IMR-90 (cell line): ENCODE data around the gene FAM53B. TPM values are rescaled to one million over a fixed set of nuclear protein-coding genes. Genes with fewer than 3 reads are reported as not detected.

Experiments
- ATAC-seq: fragments of 200-7000 bp; cut with Tn5 transposase; 2 replicates; pipeline ENCODE4 v1.9.1; 2020; ENCODE audit warnings: low read depth, mild to moderate bottlenecking, moderate library complexity
- BruUV-seq: library from RNA; stranded (reverse); fragments of 400-500 nt; replicated peaks from 2 replicates; lab custom pipeline; 2021; lab: Mats Ljungman, UMichigan
- CTCF ChIA-PET: fragments of 300-600 bp; formaldehyde crosslinking; extraction: SDS; loops from one replicate; lab custom pipeline; 2021; ENCODE audit warnings: antibody characterized with exemption; lab: Yijun Ruan, JAX
- POLR2A ChIA-PET: fragments of 300-600 bp; sonication (Branson Sonifier 250); formaldehyde crosslinking; loops from one replicate; lab custom pipeline; 2022; ENCODE audit warnings: antibody characterized with exemption; ENCODE audit not compliant: unreplicated experiment; lab: Charles Lee
- DNase-seq: peaks from one replicate; pipeline ENCODE4 v3.0.0; 2013
- H2AFZ ChIP-seq: replicated peaks from 2 replicates; pipeline ENCODE3; 2013; ENCODE audit warnings: low read length, mild to moderate bottlenecking; ENCODE audit not compliant: poor library complexity
- H2AK5ac ChIP-seq: 2 replicates; pipeline ENCODE4 v1.6.1; 2013; ENCODE audit warnings: low read depth, low read length, inconsistent platforms
- H2AK9ac ChIP-seq: replicated peaks from 2 replicates; pipeline ENCODE3; 2013; ENCODE audit warnings: mild to moderate bottlenecking, low read depth, low read length, moderate library complexity; ENCODE audit not compliant: poor library complexity
- H2BK120ac ChIP-seq: 2 replicates; pipeline ENCODE4 v1.6.1; 2013; ENCODE audit warnings: low read depth, low read length, inconsistent platforms
- H2BK15ac ChIP-seq: 3 replicates; pipeline ENCODE4 v1.6.1; 2013; ENCODE audit warnings: low read depth, low read length, inconsistent platforms
- H2BK20ac ChIP-seq: 2 replicates; pipeline ENCODE4 v1.6.1; 2013; ENCODE audit warnings: low read depth, mild to moderate bottlenecking, inconsistent platforms, low read length, moderate library complexity
- H2BK5ac ChIP-seq: 2 replicates; pipeline ENCODE4 v1.6.1; 2013; ENCODE audit warnings: mild to moderate bottlenecking, low read depth, low read length, inconsistent platforms; ENCODE audit not compliant: poor library complexity, severe bottlenecking
- H3K14ac ChIP-seq: replicated peaks from 2 replicates; pipeline ENCODE4 v1.6.1; 2013; ENCODE audit warnings: low read depth, low read length, inconsistent platforms
- H3K18ac ChIP-seq: 2 replicates; pipeline ENCODE4 v1.6.1; 2013; ENCODE audit warnings: low read depth, low read length, control low read depth
- H3K23ac ChIP-seq: 2 replicates; pipeline ENCODE4 v1.6.1; 2013; ENCODE audit warnings: low read depth, low read length, inconsistent platforms
- H3K27ac ChIP-seq: 2 replicates; pipeline ENCODE4 v1.5.1; 2013; ENCODE audit warnings: mild to moderate bottlenecking, control low read depth, low read length; ENCODE audit not compliant: insufficient read depth
- H3K27me3 ChIP-seq: 2 replicates; pipeline ENCODE4 v1.6.1; 2013; ENCODE audit warnings: low read length; ENCODE audit not compliant: control insufficient read depth, insufficient read depth
- H3K36me3 ChIP-seq: 2 replicates; pipeline ENCODE4 v1.6.1; 2013; ENCODE audit warnings: low read length, mixed read lengths; ENCODE audit not compliant: control insufficient read depth, insufficient read depth
- H3K4ac ChIP-seq: 2 replicates; pipeline ENCODE4 v1.6.1; 2013; ENCODE audit warnings: low read depth, low read length, inconsistent platforms
- H3K4me1 ChIP-seq: 2 replicates; pipeline ENCODE4 v1.6.1; 2013; ENCODE audit warnings: low read length, mixed read lengths; ENCODE audit not compliant: control insufficient read depth, insufficient read depth
- H3K4me2 ChIP-seq: 2 replicates; pipeline ENCODE4 v1.6.1; 2013; ENCODE audit warnings: low read depth, mild to moderate bottlenecking, control low read depth, low read length, moderate library complexity
- H3K4me3 ChIP-seq: 2 replicates; pipeline ENCODE4 v1.5.1; 2013; ENCODE audit warnings: low read depth, mild to moderate bottlenecking, control low read depth, low read length, moderate library complexity; ENCODE audit not compliant: insufficient read depth
- H3K56ac ChIP-seq: 2 replicates; pipeline ENCODE4 v1.6.1; 2013; ENCODE audit warnings: low read length, inconsistent platforms; ENCODE audit not compliant: insufficient read depth; ENCODE audit errors: extremely low read depth
- H3K79me1 ChIP-seq, 2 experiments: 2 replicates each; pipeline ENCODE4 v1.6.1; 2013; ENCODE audit warnings: low read length in 2 of 2, inconsistent platforms in 1 of 2, low read depth in 1 of 2
- H3K9ac ChIP-seq: 2 replicates; pipeline ENCODE4 v1.6.1; 2013; ENCODE audit warnings: low read depth, low read length, control low read depth
- H3K9me1 ChIP-seq: 2 replicates; pipeline ENCODE4 v1.6.1; 2013; ENCODE audit warnings: low read length, inconsistent platforms; ENCODE audit not compliant: insufficient read depth
- H3K9me3 ChIP-seq: 2 replicates; pipeline ENCODE4 v1.6.1; 2013; ENCODE audit warnings: low read length; ENCODE audit not compliant: control insufficient read depth, insufficient read depth
- H4K20me1 ChIP-seq: 2 replicates; pipeline ENCODE4 v1.6.1; 2013; ENCODE audit warnings: low read length, inconsistent platforms; ENCODE audit not compliant: insufficient read depth
- H4K5ac ChIP-seq: 2 replicates; pipeline ENCODE4 v1.6.1; 2013; ENCODE audit warnings: mild to moderate bottlenecking, low read depth, low read length, control low read depth
- H4K8ac ChIP-seq, 2 experiments: 2 replicates each; pipeline ENCODE4 v1.6.1; 2013; ENCODE audit warnings: low read depth in 2 of 2, low read length in 2 of 2, control low read depth in 1 of 2, inconsistent platforms in 1 of 2
- H4K91ac ChIP-seq: 2 replicates; pipeline ENCODE4 v1.6.1; 2013; ENCODE audit warnings: low read depth, low read length, inconsistent platforms; ENCODE audit not compliant: insufficient read depth
- CEBPB ChIP-seq: IDR thresholded peaks from 2 replicates; pipeline ENCODE4 v1.6.1; 2012; ENCODE audit warnings: low read depth, low read length, improper control_type of control experiment
- MXI1 ChIP-seq: IDR thresholded peaks from 2 replicates; pipeline ENCODE4 v1.6.1; 2012; ENCODE audit warnings: low read depth, mild to moderate bottlenecking, low read length, moderate library complexity, borderline replicate concordance
- RCOR1 ChIP-seq: IDR thresholded peaks from 2 replicates; pipeline ENCODE4 v1.6.1; 2012; ENCODE audit warnings: mild to moderate bottlenecking, low read length, improper control_type of control experiment; ENCODE audit not compliant: insufficient replicate concordance
- RFX5 ChIP-seq: IDR thresholded peaks from 2 replicates; pipeline ENCODE4 v1.8.0; 2012; ENCODE audit warnings: low read depth, mild to moderate bottlenecking, low read length, moderate library complexity
- USF2 ChIP-seq: fragments of 150-350 bp; IDR thresholded peaks from 2 replicates; pipeline ENCODE4 v1.6.1; 2017; ENCODE audit warnings: mild to moderate bottlenecking, antibody characterized with exemption, low read length, low read depth
- WGBS, 2 experiments: methylation state at CpG; one replicate each; pipeline versions ENCODE4 v1.1.5 to v1.1.7; 2013; ENCODE audit warnings: missing lambda C conversion rate in 2 of 2; ENCODE audit not compliant: insufficient read length in 1 of 2; ENCODE audit errors: extremely low coverage in 2 of 2; 5-methylcytosine and 5-hydroxymethylcytosine counted together
- dilution Hi-C: fragments of 300-500 bp; cut with HindIII; formaldehyde crosslinking; loops from one replicate; pipeline ENCODE4 v1.14.3; 2018; ENCODE audit warnings: low sequenced_read_pairs; ENCODE audit not compliant: unreplicated experiment
- in situ Hi-C: fragments of 300-500 bp; cut with MboI; formaldehyde crosslinking; loops from 3 replicates; pipeline ENCODE4 v1.14.3; 2019; ENCODE audit warnings: low sequenced_read_pairs, inconsistent platforms, mixed read lengths
- intact Hi-C: fragments of 100-400 bp; cut with micrococcal nuclease; formaldehyde crosslinking; loops from 2 replicates; pipeline ENCODE4 v1.10.0; 2022
- polyA plus RNA-seq, 3 experiments: library from polyadenylated mRNA; depleted of rRNA; stranded (reverse); fragments of >200 nt; gene quantifications; 2 replicates each; pipeline ENCODE4 v1.2.3, GENCODE V29; 2012; ENCODE audit warnings: low replicate concordance in 1 of 3
- total RNA-seq: library from RNA; depleted of rRNA; stranded (reverse); fragments of >200 nt; gene quantifications from 2 replicates; pipeline ENCODE4 v1.2.3, GENCODE V29; 2012

Gene FAM53B
- total and polyA plus RNA-seq, 2 of the 4 experiments (the other 2 are of a cell fraction), result 3.8 to 5.7 TPM

- Histone ChIP-seq H3K9me1 (peaks cover 14% of the 10 kb centered on the region), H3K9me3 (no peaks in the 10 kb centered on the region), H3K27ac (no peak overlapping the region), H2BK15ac (no peak overlapping the region), H3K36me3 (no peaks in the 10 kb centered on the region), H3K23ac (no peak overlapping the region), H4K20me1 (no peaks in the 10 kb centered on the region; the same call in 1 of the 2 replicates), H2BK120ac (no peak overlapping the region), H3K27me3 (no peaks in the 10 kb centered on the region), H3K9ac (no peak overlapping the region), H3K4me1 (peaks cover 12% of the 10 kb centered on the region; the same call in 1 of the 2 replicates), H4K8ac (no peak overlapping the region), H2AK9ac (no peak overlapping the region), H3K4me2 (no peak overlapping the region), H3K18ac (no peak overlapping the region), H3K14ac (no peak overlapping the region), H2AK5ac (no peak overlapping the region), H2AFZ (peak overlapping the region; percentile 23), H3K79me1 (peaks cover 0 to 22% of the 10 kb centered on the region in 2 experiments; a peak in 3 of 4 replicates), H2BK20ac (no peak overlapping the region), H3K4me3 (no peak overlapping the region), H3K4ac (no peak overlapping the region), H4K91ac (no peak overlapping the region), H3K56ac (no peak overlapping the region), H4K5ac (no peak overlapping the region), H2BK5ac (no peak overlapping the region)
- ChIA-PET POLR2A (no interaction called here), CTCF (no interaction called here)
- intact Hi-C loops (no loop called here), in situ Hi-C loops (no loop called here), dilution Hi-C loops (no loop called here)
- DNase-seq (peak; percentile 62), ATAC-seq (peak; percentile 66)
- WGBS, 2 experiments, result 80% methylated on average over 7 of the region's 15 CpGs; no CpG with 5 or more reads in 1 of the 2 experiments
- BruUV-seq, result no TSS peak
- TF ChIP-seq USF2 (no peak), MXI1 (no peak), RFX5 (no peak), CEBPB (no peak), RCOR1 (no peak)
These were observed 102.7 kb downstream of the FAM53B start for GRCh38 chr10:124641282-124642087.
